ENCODE data around the gene SSH3.

GRCh38 chr11:67278135-67278938 is 25.0 kb upstream of the SSH3 start:
- TF ChIP-seq CTCF (IDR thresholded peaks at IDR 0.05; ENCODE audit: low read depth, low read length): no peak
- TF ChIP-seq EZH2phosphoT487 (IDR thresholded peaks at IDR 0.05; ENCODE audit: low read depth): no peak
